GM12873 (cell line): ENCODE data around the gene GCG.

Source experiments
- TF ChIP-seq, protein P1 (sequence below): IDR thresholded peaks from 2 replicates; pipeline ENCODE4 v1.5.1; 2012; ENCODE audit warnings: low read depth, mild to moderate bottlenecking, moderate library complexity, low read length, control low read depth; ENCODE audit not compliant: insufficient read depth; ENCODE audit errors: missing control alignments

Gene GCG

DNA sequence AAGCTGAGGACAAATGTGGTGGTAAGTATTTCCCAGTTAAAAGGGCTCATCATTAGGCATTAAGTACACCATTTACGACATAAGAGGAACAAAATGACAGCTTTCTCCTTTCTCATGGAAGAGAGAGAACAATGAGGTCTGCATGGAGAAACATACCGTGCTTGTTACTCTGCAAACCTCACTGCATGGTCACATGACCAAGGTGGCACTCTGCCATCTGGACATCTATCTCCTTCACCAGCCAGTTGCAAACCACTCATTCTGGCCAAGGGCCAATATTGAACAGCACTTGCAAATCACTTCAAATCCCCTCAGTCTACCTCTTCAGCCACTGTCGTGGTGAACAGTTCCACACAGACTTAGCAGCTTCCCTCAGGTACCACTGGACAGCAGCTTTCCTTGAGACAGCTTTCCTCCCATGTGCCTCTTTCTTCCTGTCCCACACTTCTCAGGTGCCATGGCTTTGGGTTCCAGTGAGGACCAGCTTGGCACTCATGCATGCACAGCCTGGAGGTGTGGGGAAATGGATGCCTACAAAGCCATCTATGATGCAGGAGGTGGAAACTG lies 48.5 kb downstream of the GCG start:
- TF ChIP-seq, protein P1, sequence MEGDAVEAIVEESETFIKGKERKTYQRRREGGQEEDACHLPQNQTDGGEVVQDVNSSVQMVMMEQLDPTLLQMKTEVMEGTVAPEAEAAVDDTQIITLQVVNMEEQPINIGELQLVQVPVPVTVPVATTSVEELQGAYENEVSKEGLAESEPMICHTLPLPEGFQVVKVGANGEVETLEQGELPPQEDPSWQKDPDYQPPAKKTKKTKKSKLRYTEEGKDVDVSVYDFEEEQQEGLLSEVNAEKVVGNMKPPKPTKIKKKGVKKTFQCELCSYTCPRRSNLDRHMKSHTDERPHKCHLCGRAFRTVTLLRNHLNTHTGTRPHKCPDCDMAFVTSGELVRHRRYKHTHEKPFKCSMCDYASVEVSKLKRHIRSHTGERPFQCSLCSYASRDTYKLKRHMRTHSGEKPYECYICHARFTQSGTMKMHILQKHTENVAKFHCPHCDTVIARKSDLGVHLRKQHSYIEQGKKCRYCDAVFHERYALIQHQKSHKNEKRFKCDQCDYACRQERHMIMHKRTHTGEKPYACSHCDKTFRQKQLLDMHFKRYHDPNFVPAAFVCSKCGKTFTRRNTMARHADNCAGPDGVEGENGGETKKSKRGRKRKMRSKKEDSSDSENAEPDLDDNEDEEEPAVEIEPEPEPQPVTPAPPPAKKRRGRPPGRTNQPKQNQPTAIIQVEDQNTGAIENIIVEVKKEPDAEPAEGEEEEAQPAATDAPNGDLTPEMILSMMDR, result no peak

DNA sequence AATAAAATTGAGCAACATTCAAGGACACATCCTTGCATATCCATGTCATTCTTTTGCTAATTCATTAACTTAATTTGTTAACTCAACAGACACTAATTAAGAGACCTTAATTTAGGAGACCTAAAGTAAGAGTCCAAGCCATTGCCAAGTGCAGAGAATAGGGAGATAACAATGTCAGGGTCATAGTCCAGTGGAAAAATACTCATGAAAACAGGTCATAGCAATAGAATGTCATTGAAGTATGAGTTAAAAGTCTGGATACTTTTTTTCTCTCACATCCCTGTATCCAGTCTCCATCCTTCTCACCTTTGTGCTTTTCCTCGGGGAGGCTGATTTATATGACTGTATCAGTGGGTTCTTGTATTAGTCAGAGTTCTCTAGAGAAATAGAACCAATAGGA lies 51.5 kb downstream of the GCG start:
- TF ChIP-seq, protein P1, result no peak

DNA sequence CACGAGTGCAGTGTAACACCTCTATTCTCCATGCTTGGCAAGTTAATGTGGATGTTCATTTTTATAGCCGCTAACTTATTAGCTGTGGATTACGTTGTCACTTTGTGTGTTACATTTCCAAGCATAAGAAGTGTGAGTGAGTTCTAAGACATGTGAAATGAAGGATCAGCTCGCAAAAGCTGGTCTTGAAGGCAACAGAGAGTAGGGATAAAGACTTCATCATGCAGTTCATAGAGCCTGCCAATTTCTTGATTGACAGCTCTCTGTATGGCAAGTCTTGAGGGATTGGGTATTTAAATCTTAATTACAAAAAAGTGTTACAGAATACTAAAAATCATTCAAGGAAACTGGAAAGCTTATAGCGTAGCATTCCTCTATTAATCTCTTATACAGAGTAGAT lies 52.2 kb downstream of the GCG start:
- TF ChIP-seq, protein P1, result no peak
